ENCODE results near the gene GCSAM. TPM values are rescaled to one million over a fixed set of nuclear protein-coding genes. Genes with fewer than 3 reads are reported as not detected.

GCSAM gene
- polyA plus RNA-seq, 2 of the 4 experiments (the other 2 are of a cell fraction), result not detected

GRCh38 chr3:112136959-112137693 is 4.1 kb upstream of the GCSAM start:
- DNase-seq (ENCODE audit: low read depth in 1 of 2, low spot score in 1 of 2) (peak in 1 of 2 experiments; percentile 65), ATAC-seq (peak; percentile 85 to 89), FAIRE-seq (peak; percentile 56)
- H3K9me3 ChIP-seq, result no peaks in the 10 kb centered on the region
- WGBS (ENCODE audit: missing lambda C conversion rate), result 30% methylated on average over 5 of the region's 5 CpGs
- CTCF ChIA-PET, result interaction anchor here (0.5 to 2.6 kb wide), 13 partner anchors 9 to 468 kb away, joined by 3 to 8 read pairs (median 4); partner anchors contain the start of gene SLC9C1
- no peak for TF ChIP-seq CBX2 (IDR thresholded peaks at IDR 0.05; ENCODE audit: borderline replicate concordance, low read depth)
- TF ChIP-seq RAD21 (conservative IDR thresholded peaks at IDR 0.05 in 1 of 2, IDR thresholded peaks at IDR 0.05 in 1 of 2), result peak; percentile 74 to 77
- 0 out of 2 replicates have a peak, but pooled peaks have one; percentile 59 for TF ChIP-seq HOXB5 (CRISPR knock-in tag; IDR thresholded peaks at IDR 0.05)
- no peak for TF ChIP-seq PHF8 (IDR thresholded peaks at IDR 0.05; ENCODE audit: borderline replicate concordance, low read depth)
- TF ChIP-seq CTCF (IDR thresholded peaks at IDR 0.05), result peak; percentile 71
- TF ChIP-seq SMC3 (IDR thresholded peaks at IDR 0.05), result peak; percentile 62
- POLR2A ChIA-PET, result no interaction called here
- no peak overlapping the region for H3K4me3 ChIP-seq
- no peaks in the 10 kb centered on the region for H3K4me1 ChIP-seq
- H3K4me2 ChIP-seq, result no peak overlapping the region
- no peak overlapping the region for H3K27ac ChIP-seq

GRCh38 chr3:112136046-112136445 is 3.0 kb upstream of the GCSAM start:
- no peak for ATAC-seq
- H3K27ac ChIP-seq, result no peak overlapping the region
- WGBS (ENCODE audit: missing lambda C conversion rate), result 47% methylated on average over 1 of the region's 1 CpG
- no peak for FAIRE-seq
- CTCF ChIA-PET, result interaction anchor here (0.6 to 1.8 kb wide), 5 partner anchors 11 to 371 kb away, joined by 3 to 7 read pairs (median 3); no protein-coding TSS in a partner anchor
- TF ChIP-seq CHD2 (IDR thresholded peaks at IDR 0.05; ENCODE audit: low read length, partially characterized antibody), result no peak
- TF ChIP-seq NFE2L2 (conservative IDR thresholded peaks at IDR 0.05; ENCODE audit: low read length), result no peak
- no peak for TF ChIP-seq FOXS1 (CRISPR knock-in tag; IDR thresholded peaks at IDR 0.05)
- no peak for TF ChIP-seq GATA3 (IDR thresholded peaks at IDR 0.05; ENCODE audit: borderline replicate concordance)
- no peak for TF ChIP-seq HOXB5 (CRISPR knock-in tag; IDR thresholded peaks at IDR 0.05)
- TF ChIP-seq RCOR1 (IDR thresholded peaks at IDR 0.05; ENCODE audit: low read depth, low read length), result no peak
- no peak for TF ChIP-seq BCL3 (IDR thresholded peaks at IDR 0.05)
- TF ChIP-seq TFCP2L1 (CRISPR knock-in tag; IDR thresholded peaks at IDR 0.05), result no peak
- no peak for TF ChIP-seq RAD21 (conservative IDR thresholded peaks at IDR 0.05 in 1 of 2, IDR thresholded peaks at IDR 0.05 in 1 of 2)
- TF ChIP-seq ATOH8 (CRISPR knock-in tag; IDR thresholded peaks at IDR 0.05; ENCODE audit: low read depth), result no peak
- no peak for TF ChIP-seq JUNB (IDR thresholded peaks at IDR 0.05)
- no peak for TF ChIP-seq MAX (IDR thresholded peaks at IDR 0.05)
- no peak for TF ChIP-seq NR3C1 (IDR thresholded peaks at IDR 0.05)
- H3K4me1 ChIP-seq, result no peaks in the 10 kb centered on the region
- no peaks in the 10 kb centered on the region for H3K9me3 ChIP-seq
- no peak overlapping the region for H3K4me3 ChIP-seq
- POLR2A ChIA-PET, result no interaction called here
- no peak overlapping the region for H3K4me2 ChIP-seq
- DNase-seq (ENCODE audit: low read depth in 1 of 2, low spot score in 1 of 2), result no peak
